Fibroblast of lung (primary cell): ENCODE data around the gene NCF4. TPM values are rescaled to one million over a fixed set of nuclear protein-coding genes. Genes with fewer than 3 reads are reported as not detected.

ENCODE experiments used
- DNase-seq, 2 donors: peaks; one replicate each; pipeline versions ENCODE4 v3.0.0 to v3.0.0-alpha.2; 2010; ENCODE audit warnings: low read depth in 2 of 2
- H2AFZ ChIP-seq: 2 replicates; pipeline ENCODE4 v1.5.1; 2012; ENCODE audit warnings: low read length, control low read depth, inconsistent platforms
- H3K27ac ChIP-seq: 2 replicates; pipeline ENCODE4 v1.5.1; 2011; ENCODE audit warnings: low read length, control low read depth; ENCODE audit not compliant: insufficient read depth
- H3K27me3 ChIP-seq: 2 replicates; pipeline ENCODE4 v1.5.1; 2011; ENCODE audit warnings: mild to moderate bottlenecking, low read length; ENCODE audit not compliant: control insufficient read depth, insufficient read depth
- H3K36me3 ChIP-seq: 2 replicates; pipeline ENCODE4 v1.5.1; 2011; ENCODE audit warnings: low read length; ENCODE audit not compliant: control insufficient read depth, insufficient read depth
- H3K4me1 ChIP-seq: 2 replicates; pipeline ENCODE4 v1.5.1; 2011; ENCODE audit warnings: low read length; ENCODE audit not compliant: control insufficient read depth, insufficient read depth; ENCODE audit errors: extremely low read depth
- H3K4me2 ChIP-seq: 2 replicates; pipeline ENCODE4 v1.5.1; 2011; ENCODE audit warnings: low read length, control low read depth; ENCODE audit not compliant: insufficient read depth; ENCODE audit errors: extremely low read depth
- H3K4me3 ChIP-seq, 4 experiments: fragments of 200-600 bp in 1 of 4; sonication (generic) in 1 of 4; replicated peaks in 1 of 4; 2 replicates each; pipeline ENCODE4 v1.5.1; 2011 to 2016; ENCODE audit warnings: low read length in 4 of 4, low read depth in 3 of 4, mild to moderate bottlenecking in 3 of 4, control low read depth in 2 of 4, inconsistent platforms in 1 of 4, mixed read lengths in 1 of 4; ENCODE audit not compliant: insufficient read depth in 1 of 4; ENCODE audit errors: control extremely low read depth in 1 of 4
- H3K79me2 ChIP-seq: 2 replicates; pipeline ENCODE4 v1.5.1; 2012; ENCODE audit warnings: mild to moderate bottlenecking, low read length, inconsistent platforms; ENCODE audit not compliant: control insufficient read depth, insufficient read depth
- H3K9ac ChIP-seq: 2 replicates; pipeline ENCODE4 v1.5.1; 2011; ENCODE audit warnings: mild to moderate bottlenecking, low read length, control low read depth; ENCODE audit not compliant: insufficient read depth
- H3K9me3 ChIP-seq: 2 replicates; pipeline ENCODE4 v1.5.1; 2012; ENCODE audit warnings: low read depth, low read length; ENCODE audit not compliant: control insufficient read depth, insufficient read depth
- H4K20me1 ChIP-seq: 2 replicates; pipeline ENCODE4 v1.5.1; 2011; ENCODE audit warnings: low read length; ENCODE audit not compliant: control insufficient read depth, insufficient read depth; ENCODE audit errors: extremely low read depth
- EZH2 ChIP-seq: IDR thresholded peaks from 2 replicates; pipeline ENCODE4 v1.5.1; 2012; ENCODE audit warnings: low read length, control low read depth, mild to moderate bottlenecking; ENCODE audit errors: missing control alignments
- polyA plus RNA-seq, 2 donors: library from polyadenylated mRNA; depleted of rRNA in 1 of 2; stranded (reverse) in 1 of 2; unstranded in 1 of 2; fragments of >200 nt; gene quantifications; 2 replicates each; pipeline ENCODE4 v1.2.1, GENCODE V29; 2011 to 2012; ENCODE audit warnings: missing spikeins in 1 of 2
- total RNA-seq: library from RNA; depleted of rRNA; stranded (reverse); fragments of >200 nt; gene quantifications from 2 replicates; pipeline ENCODE4 v1.2.1, GENCODE V29; 2014
- TF ChIP-seq, protein P1 (sequence below), 2 donors: IDR thresholded peaks in 1 of 2; conservative IDR thresholded peaks in 1 of 2; 1 replicate in 1 of 2; 2 replicates in 1 of 2; pipeline ENCODE4 v1.5.1; 2011 to 2012; ENCODE audit warnings: low read length in 2 of 2, control low read depth in 1 of 2, inconsistent platforms in 1 of 2, low read depth in 1 of 2, mild to moderate bottlenecking in 1 of 2

NCF4 gene
- total and polyA plus RNA-seq, 2 donors (not counting 1 experiment from before 2014, with no cell fraction given) = not detected

GRCh38 chr22:36925388-36926290, 64.8 kb downstream of the NCF4 start:
- H4K20me1 ChIP-seq = no peaks in the 10 kb centered on the region
- TF ChIP-seq EZH2 = no peak
- TF ChIP-seq, protein P1, sequence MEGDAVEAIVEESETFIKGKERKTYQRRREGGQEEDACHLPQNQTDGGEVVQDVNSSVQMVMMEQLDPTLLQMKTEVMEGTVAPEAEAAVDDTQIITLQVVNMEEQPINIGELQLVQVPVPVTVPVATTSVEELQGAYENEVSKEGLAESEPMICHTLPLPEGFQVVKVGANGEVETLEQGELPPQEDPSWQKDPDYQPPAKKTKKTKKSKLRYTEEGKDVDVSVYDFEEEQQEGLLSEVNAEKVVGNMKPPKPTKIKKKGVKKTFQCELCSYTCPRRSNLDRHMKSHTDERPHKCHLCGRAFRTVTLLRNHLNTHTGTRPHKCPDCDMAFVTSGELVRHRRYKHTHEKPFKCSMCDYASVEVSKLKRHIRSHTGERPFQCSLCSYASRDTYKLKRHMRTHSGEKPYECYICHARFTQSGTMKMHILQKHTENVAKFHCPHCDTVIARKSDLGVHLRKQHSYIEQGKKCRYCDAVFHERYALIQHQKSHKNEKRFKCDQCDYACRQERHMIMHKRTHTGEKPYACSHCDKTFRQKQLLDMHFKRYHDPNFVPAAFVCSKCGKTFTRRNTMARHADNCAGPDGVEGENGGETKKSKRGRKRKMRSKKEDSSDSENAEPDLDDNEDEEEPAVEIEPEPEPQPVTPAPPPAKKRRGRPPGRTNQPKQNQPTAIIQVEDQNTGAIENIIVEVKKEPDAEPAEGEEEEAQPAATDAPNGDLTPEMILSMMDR (conservative IDR thresholded peaks at IDR 0.05 in 1 of 2, IDR thresholded peaks at IDR 0.05 in 1 of 2; ENCODE audit: low read depth in 1 of 2, low read length in 2 of 2) = no peak
- H3K4me2 ChIP-seq = no peak overlapping the region
- H3K9ac ChIP-seq = no peak overlapping the region
- no peak overlapping the region for H3K4me3 ChIP-seq
- H2AFZ ChIP-seq = no peak overlapping the region
- no peak overlapping the region for H3K27ac ChIP-seq
- H3K79me2 ChIP-seq = no peaks in the 10 kb centered on the region
- DNase-seq = peak in 1 of 2 donors; percentile 6
- H3K9me3 ChIP-seq = no peaks in the 10 kb centered on the region
- no peaks in the 10 kb centered on the region for H3K36me3 ChIP-seq
- H3K27me3 ChIP-seq = peaks cover 8% of the 10 kb centered on the region
- H3K4me1 ChIP-seq = no peaks in the 10 kb centered on the region

GRCh38 chr22:36926309-36926708, 65.5 kb downstream of the NCF4 start:
- H3K9ac ChIP-seq = no peak overlapping the region
- H3K9me3 ChIP-seq = no peaks in the 10 kb centered on the region
- H2AFZ ChIP-seq = no peak overlapping the region
- no peak for DNase-seq
- H3K4me1 ChIP-seq = no peaks in the 10 kb centered on the region
- H3K4me2 ChIP-seq = no peak overlapping the region
- no peaks in the 10 kb centered on the region for H3K79me2 ChIP-seq
- peaks cover 8% of the 10 kb centered on the region for H3K27me3 ChIP-seq
- no peak overlapping the region for H3K4me3 ChIP-seq
- TF ChIP-seq, protein P1 (conservative IDR thresholded peaks at IDR 0.05 in 1 of 2, IDR thresholded peaks at IDR 0.05 in 1 of 2; ENCODE audit: low read depth in 1 of 2, low read length in 2 of 2) = no peak
- no peak for TF ChIP-seq EZH2
- no peaks in the 10 kb centered on the region for H4K20me1 ChIP-seq
- no peaks in the 10 kb centered on the region for H3K36me3 ChIP-seq
- no peak overlapping the region for H3K27ac ChIP-seq

DNA sequence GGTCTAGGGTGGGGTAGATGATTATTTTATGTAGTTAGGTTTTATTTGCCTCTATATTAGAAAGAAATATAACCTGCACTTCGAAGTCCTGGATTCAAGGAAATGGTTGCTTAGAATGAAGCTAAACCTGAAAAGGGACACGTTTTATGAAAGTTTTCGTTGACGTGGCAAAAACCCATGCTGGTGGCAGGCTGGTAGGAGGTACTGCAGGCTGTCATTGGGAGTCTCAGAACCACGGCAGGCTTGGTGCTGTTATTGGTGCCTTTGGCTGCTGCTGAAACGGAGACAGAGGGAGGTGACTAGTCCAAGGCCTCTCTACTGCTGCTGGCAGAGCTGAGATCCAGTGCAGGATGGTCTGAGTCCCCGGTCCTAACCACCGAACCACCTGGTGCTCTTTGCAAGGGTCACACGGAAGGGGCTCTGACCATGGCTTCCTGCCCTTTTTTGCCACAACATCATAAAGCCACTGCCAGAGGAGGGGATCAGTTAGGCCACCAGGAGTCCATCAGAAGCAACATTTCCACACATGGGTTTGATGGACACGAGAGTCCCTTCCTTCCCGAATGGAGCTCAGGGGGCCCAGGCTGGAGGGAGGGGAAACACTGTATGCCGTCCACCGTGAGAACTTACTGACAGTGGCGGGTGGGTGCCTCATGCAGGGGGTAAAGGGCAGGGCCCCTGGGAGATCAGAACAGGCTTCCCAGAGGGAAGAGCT, 66.1 kb downstream of the NCF4 start:
- no peak for TF ChIP-seq EZH2
- TF ChIP-seq, protein P1 (conservative IDR thresholded peaks at IDR 0.05 in 1 of 2, IDR thresholded peaks at IDR 0.05 in 1 of 2; ENCODE audit: low read depth in 1 of 2, low read length in 2 of 2) = no peak
- no peak overlapping the region for H2AFZ ChIP-seq

More for the DNA sequence above, 66.1 kb downstream of the NCF4 start:
- Histone ChIP-seq H3K4me1 (no peaks in the 10 kb centered on the region), H3K4me2 (no peak overlapping the region), H3K9me3 (no peaks in the 10 kb centered on the region), H3K36me3 (no peaks in the 10 kb centered on the region), H3K27me3 (peaks cover 8% of the 10 kb centered on the region), H3K4me3 (no peak overlapping the region), H3K79me2 (no peaks in the 10 kb centered on the region), H3K27ac (no peak overlapping the region), H3K9ac (no peak overlapping the region), H4K20me1 (no peaks in the 10 kb centered on the region)
- DNase-seq = no peak
